Measurements from ENCODE around the gene HLA-G.

Gene HLA-G

DNA sequence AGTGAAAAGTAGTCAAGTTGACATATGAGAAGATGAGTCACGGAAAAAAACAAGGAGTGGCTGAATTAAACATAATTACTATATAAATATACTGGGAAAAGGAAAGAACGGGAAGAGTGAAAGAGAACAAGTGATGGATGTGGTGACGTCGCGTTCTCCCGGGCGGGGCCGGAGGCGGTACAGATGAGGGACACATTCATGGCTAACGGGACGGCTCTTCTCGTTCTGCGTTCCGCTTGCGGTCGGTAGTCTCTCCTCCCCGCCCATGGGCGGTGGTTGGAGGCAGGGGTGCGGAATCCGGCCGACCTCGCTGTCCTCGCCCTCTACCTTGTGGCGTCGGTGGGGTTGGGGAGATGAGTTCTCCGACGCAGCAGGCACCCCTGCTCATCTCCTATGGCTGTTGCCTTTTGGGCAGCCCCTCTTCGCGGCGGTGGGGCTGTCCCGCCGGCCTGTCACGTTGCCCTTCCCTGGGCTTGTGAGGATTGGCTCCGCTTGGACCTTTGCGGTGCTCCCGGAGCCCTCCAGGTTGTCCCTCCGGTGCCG is 22.5 kb downstream of the HLA-G start:
- ChIA-PET CTCF (no interaction called here), POLR2A (no interaction called here)
- TF ChIP-seq CTBP1 (IDR thresholded peaks at IDR 0.05; ENCODE audit: borderline replicate concordance) (no peak), SUZ12 (IDR thresholded peaks at IDR 0.05) (no peak), ARNT (IDR thresholded peaks at IDR 0.05) (no peak), ELF4 (IDR thresholded peaks at IDR 0.05) (no peak), BHLHE40 (IDR thresholded peaks at IDR 0.05; ENCODE audit: borderline replicate concordance) (no peak), SP1 (IDR thresholded peaks at IDR 0.05) (no peak)
- DNase-seq (ENCODE audit: extremely low spot score): no peak

- ChIA-PET CTCF (no interaction called here), POLR2A (no interaction called here)
- no peak for DNase-seq (ENCODE audit: extremely low spot score)
- TF ChIP-seq FOXM1 (IDR thresholded peaks at IDR 0.05; ENCODE audit: borderline replicate concordance): no peak
- TF ChIP-seq FOXK2 (IDR thresholded peaks at IDR 0.05): no peak
- no peak for TF ChIP-seq SP1 (IDR thresholded peaks at IDR 0.05)
- no peak for TF ChIP-seq TARDBP (IDR thresholded peaks at IDR 0.05)
- no peak for TF ChIP-seq CTBP1 (IDR thresholded peaks at IDR 0.05; ENCODE audit: borderline replicate concordance)
- TF ChIP-seq SUZ12 (IDR thresholded peaks at IDR 0.05): no peak
- TF ChIP-seq NFRKB (IDR thresholded peaks at IDR 0.05): no peak
- TF ChIP-seq HDGF (IDR thresholded peaks at IDR 0.05; ENCODE audit: borderline replicate concordance): no peak
- no peak for TF ChIP-seq PKNOX1 (IDR thresholded peaks at IDR 0.05)
- no peak for TF ChIP-seq LEF1 (IDR thresholded peaks at IDR 0.05; ENCODE audit: borderline replicate concordance)
- TF ChIP-seq L3MBTL2 (conservative IDR thresholded peaks at IDR 0.05): no peak
- no peak for TF ChIP-seq ARNT (IDR thresholded peaks at IDR 0.05)
- TF ChIP-seq ZNF384 (IDR thresholded peaks at IDR 0.05): no peak
- TF ChIP-seq ELF4 (IDR thresholded peaks at IDR 0.05): no peak
- no peak for TF ChIP-seq BHLHE40 (IDR thresholded peaks at IDR 0.05; ENCODE audit: borderline replicate concordance)
- TF ChIP-seq FOXA1 (IDR thresholded peaks at IDR 0.05): no peak
These were observed 23.6 kb downstream of the HLA-G start for GRCh38 chr6:29851190-29851589.

DNA sequence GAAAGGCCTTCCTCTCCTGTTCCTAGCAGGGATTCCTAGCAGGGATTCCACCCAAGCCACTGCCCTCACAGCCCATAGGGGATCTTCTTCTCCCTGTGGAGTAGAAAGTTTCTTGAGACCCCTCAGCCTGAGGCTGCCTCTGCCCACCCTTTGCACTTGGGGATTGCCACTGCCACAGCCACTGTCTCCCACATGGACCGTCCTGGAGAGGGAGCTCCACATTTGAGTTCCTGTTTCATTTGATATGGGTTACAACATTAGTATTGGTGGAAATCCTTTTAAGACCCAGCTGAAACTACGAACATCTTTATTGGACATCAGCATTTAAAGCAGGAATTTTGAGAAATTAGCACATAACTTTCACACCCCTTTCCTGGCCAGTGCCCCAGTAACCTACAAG is 25.6 kb downstream of the HLA-G start:
- ChIA-PET POLR2A (no interaction called here), CTCF (interaction anchor here (2.0 kb wide), 1 partner anchor 160 kb away, joined by 6 read pairs; no protein-coding TSS in a partner anchor)
- TF ChIP-seq FOXA1 (IDR thresholded peaks at IDR 0.05) (no peak), ELF4 (IDR thresholded peaks at IDR 0.05) (no peak), ARNT (IDR thresholded peaks at IDR 0.05) (no peak), PKNOX1 (IDR thresholded peaks at IDR 0.05) (no peak), BHLHE40 (IDR thresholded peaks at IDR 0.05; ENCODE audit: borderline replicate concordance) (no peak)
- no peak for DNase-seq (ENCODE audit: extremely low spot score)

DNA sequence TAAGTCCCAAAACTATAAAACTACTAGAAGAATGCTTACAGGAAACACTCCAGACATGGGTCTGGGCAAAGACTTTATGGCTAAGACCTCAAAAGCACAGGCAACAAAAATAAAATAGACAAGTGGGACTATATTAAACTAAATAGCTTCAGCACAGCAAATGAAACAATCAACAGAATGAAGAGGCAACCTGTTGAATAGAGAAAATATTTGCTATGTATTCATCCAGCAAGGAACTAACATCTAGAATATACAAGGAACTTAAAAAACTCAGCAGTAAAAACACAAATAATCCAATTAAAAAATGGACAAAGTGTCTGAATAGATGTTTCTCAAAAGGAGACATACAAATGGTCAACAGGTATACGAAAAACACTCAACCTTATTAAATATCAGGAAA is 30.4 kb downstream of the HLA-G start:
- ChIA-PET CTCF (no interaction called here), POLR2A (no interaction called here)
- TF ChIP-seq HDGF (IDR thresholded peaks at IDR 0.05; ENCODE audit: borderline replicate concordance): no peak
- no peak for TF ChIP-seq FOXM1 (IDR thresholded peaks at IDR 0.05; ENCODE audit: borderline replicate concordance)
- TF ChIP-seq NFRKB (IDR thresholded peaks at IDR 0.05): no peak
- TF ChIP-seq BHLHE40 (IDR thresholded peaks at IDR 0.05; ENCODE audit: borderline replicate concordance): no peak
- no peak for TF ChIP-seq TARDBP (IDR thresholded peaks at IDR 0.05)
- TF ChIP-seq L3MBTL2 (conservative IDR thresholded peaks at IDR 0.05): no peak
- TF ChIP-seq SP1 (IDR thresholded peaks at IDR 0.05): no peak
- TF ChIP-seq FOXK2 (IDR thresholded peaks at IDR 0.05): no peak
- TF ChIP-seq FOXA1 (IDR thresholded peaks at IDR 0.05): no peak
- no peak for TF ChIP-seq ZNF384 (IDR thresholded peaks at IDR 0.05)
- TF ChIP-seq ELF4 (IDR thresholded peaks at IDR 0.05): no peak
- no peak for TF ChIP-seq CTBP1 (IDR thresholded peaks at IDR 0.05; ENCODE audit: borderline replicate concordance)
- no peak for TF ChIP-seq ARNT (IDR thresholded peaks at IDR 0.05)
- TF ChIP-seq SUZ12 (IDR thresholded peaks at IDR 0.05): no peak
- TF ChIP-seq LEF1 (IDR thresholded peaks at IDR 0.05; ENCODE audit: borderline replicate concordance): no peak
- no peak for DNase-seq (ENCODE audit: extremely low spot score)

DNA sequence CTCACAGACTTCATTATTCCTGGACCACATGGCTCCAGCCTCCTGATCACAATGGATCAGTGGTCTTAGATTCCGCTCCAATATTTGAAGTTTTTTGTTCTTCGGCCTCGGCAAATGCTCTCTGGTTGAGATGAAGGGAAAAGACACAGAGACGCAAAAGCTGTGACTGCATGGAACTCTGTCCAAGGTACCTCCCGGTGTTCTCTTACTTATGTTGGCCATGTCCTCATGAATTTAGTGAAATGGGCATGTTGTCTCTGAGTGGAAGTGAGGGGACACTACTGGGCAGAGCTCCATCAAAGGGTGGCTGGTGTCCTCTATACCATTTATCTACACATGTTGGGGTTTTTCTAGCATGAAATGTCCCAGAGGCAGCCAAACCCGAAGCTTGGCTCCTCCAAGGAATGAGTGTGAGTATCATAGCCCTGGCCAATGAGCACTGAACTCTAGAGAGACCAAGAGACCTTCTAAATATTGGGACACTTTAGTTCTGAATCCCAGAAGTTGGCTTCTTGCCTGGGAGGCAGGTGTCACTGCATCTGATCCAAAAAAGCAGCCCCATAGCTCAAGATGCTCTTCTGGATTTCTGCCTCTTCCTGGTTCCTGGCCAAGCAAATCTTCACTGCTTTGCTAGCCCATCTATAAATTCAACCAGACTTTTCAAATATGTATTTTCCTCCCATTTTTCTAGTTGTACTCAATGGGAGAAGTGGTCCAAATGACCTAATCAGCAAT is 34.1 kb downstream of the HLA-G start:
- no peak for DNase-seq (ENCODE audit: extremely low spot score)
- TF ChIP-seq BHLHE40 (IDR thresholded peaks at IDR 0.05; ENCODE audit: borderline replicate concordance): no peak
- no peak for TF ChIP-seq FOXA1 (IDR thresholded peaks at IDR 0.05)
- TF ChIP-seq SUZ12 (IDR thresholded peaks at IDR 0.05): no peak
- no peak for TF ChIP-seq PKNOX1 (IDR thresholded peaks at IDR 0.05)
- no peak for TF ChIP-seq ZNF384 (IDR thresholded peaks at IDR 0.05)
- no peak for TF ChIP-seq FOXK2 (IDR thresholded peaks at IDR 0.05)
- TF ChIP-seq ARNT (IDR thresholded peaks at IDR 0.05): no peak
- TF ChIP-seq CTBP1 (IDR thresholded peaks at IDR 0.05; ENCODE audit: borderline replicate concordance): no peak
- TF ChIP-seq TARDBP (IDR thresholded peaks at IDR 0.05): no peak
- TF ChIP-seq ELF4 (IDR thresholded peaks at IDR 0.05): no peak
- no peak for TF ChIP-seq NFRKB (IDR thresholded peaks at IDR 0.05)
- no peak for TF ChIP-seq FOXM1 (IDR thresholded peaks at IDR 0.05; ENCODE audit: borderline replicate concordance)
- no peak for TF ChIP-seq SP1 (IDR thresholded peaks at IDR 0.05)
- TF ChIP-seq HDGF (IDR thresholded peaks at IDR 0.05; ENCODE audit: borderline replicate concordance): no peak
- no peak for TF ChIP-seq L3MBTL2 (conservative IDR thresholded peaks at IDR 0.05)
- no peak for TF ChIP-seq LEF1 (IDR thresholded peaks at IDR 0.05; ENCODE audit: borderline replicate concordance)
- CTCF ChIA-PET: no interaction called here
- POLR2A ChIA-PET: interaction anchor here (1.0 kb wide), 1 partner anchor 200 kb away, joined by 3 read pairs; the partner anchor contains the start of gene POLR1H

All from HEK293T (cell line).